ENCODE measurements around the gene RAB7A.

DNA sequence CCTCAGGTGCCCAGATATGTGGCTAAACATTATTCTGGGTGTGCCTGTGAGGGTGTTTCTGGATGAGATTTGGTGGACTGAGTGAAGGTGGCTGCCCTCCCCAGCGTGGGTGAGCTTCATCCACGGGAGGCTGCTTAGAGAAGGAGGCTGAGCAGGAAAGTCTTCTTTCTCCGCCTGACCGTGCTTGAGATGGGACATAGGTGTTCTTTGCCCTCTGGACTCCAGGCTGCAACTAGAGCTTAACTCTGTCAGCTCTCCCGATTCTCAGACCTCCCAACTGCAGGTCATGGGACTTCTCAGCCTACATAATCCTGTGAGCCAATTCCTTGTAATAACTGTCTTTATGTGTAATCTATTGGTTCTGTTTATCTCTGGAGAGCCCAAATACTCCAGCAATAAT lies 34.1 kb downstream of the RAB7A start:
- TF ChIP-seq CTCF (IDR thresholded peaks at IDR 0.05): no peak
- TF ChIP-seq POLR2AphosphoS5 (IDR thresholded peaks at IDR 0.05): no peak
- TF ChIP-seq POLR2A (IDR thresholded peaks at IDR 0.05): no peak

Data from stomach (tissue), 4 donors.